Measurements from ENCODE around the gene SCN1A. TPM values are rescaled to one million over a fixed set of nuclear protein-coding genes. Genes with fewer than 3 reads are reported as not detected.
A peak's percentile ranks its signal among the peaks of the same experiment; 100 is the strongest.
"Not testable (repeated sequence)": the region's sequence is repeated elsewhere in the genome, so short reads cannot be mapped to it uniquely, and the experiment has no call there.

SCN1A gene
- total RNA-seq, 1 donor from 2014 or later, result not detected

DNA sequence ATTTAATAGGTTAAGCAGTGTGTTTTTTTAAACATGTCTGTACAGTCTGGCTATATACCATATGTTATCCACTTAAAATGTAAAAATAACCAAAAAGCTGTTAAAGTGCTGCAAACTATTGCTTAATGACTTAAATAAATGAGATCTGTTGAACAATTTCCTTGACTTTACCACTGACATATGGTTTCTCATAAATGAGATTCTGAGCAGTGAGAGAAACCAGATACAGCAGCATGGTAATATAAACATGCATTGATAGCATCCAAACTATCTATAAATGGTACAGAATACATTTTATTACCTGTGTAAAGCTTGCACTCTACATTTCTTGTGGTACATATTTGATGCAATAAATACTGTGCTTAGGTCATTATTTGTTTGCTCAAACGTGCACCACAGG lies 138.0 kb downstream of the SCN1A start:
- intact Hi-C loops (cut with micrococcal nuclease), result no loop called here
- no peaks in the 10 kb centered on the region for H3K9me3 Mint-ChIP-seq
- H3K27me3 Mint-ChIP-seq (ENCODE audit: insufficient read depth), result no peaks in the 10 kb centered on the region
- H3K4me1 Mint-ChIP-seq (ENCODE audit: low read depth), result no peaks in the 10 kb centered on the region
- DNase-seq (ENCODE audit: low spot score), result no peak
- H3K4me3 Mint-ChIP-seq, result no peak overlapping the region
- H3K36me3 Mint-ChIP-seq (ENCODE audit: low read depth), result no peaks in the 10 kb centered on the region
- no peak overlapping the region for H3K27ac Mint-ChIP-seq

DNA sequence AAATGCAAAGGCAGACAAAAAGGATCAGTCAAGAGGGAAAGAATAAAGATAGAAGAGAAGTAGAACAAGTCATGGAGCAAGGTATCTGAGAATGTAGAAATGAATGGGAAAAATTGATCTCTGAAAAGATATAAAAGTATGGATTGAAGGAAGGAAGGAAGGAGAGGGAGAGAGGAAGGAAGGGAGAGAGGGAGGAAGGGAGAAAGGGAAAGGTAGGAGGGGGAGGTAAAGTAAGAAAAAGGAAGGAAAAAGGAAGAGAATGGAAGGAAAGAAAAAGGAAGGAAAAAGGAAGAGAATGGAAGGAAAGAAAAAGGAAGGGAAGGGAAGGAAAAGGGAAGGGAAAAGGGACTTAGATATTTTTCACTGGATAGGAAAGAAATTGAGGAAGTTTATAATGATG lies 142.7 kb downstream of the SCN1A start:
- intact Hi-C loops (cut with micrococcal nuclease), result no loop called here
- H3K9me3 Mint-ChIP-seq, result no peaks in the 10 kb centered on the region
- no peaks in the 10 kb centered on the region for H3K27me3 Mint-ChIP-seq (ENCODE audit: insufficient read depth)
- no peak overlapping the region for H3K4me3 Mint-ChIP-seq
- H3K27ac Mint-ChIP-seq, result no peak overlapping the region
- H3K4me1 Mint-ChIP-seq (ENCODE audit: low read depth), result no peaks in the 10 kb centered on the region
- DNase-seq (ENCODE audit: low spot score), result no peak
- H3K36me3 Mint-ChIP-seq (ENCODE audit: low read depth), result no peaks in the 10 kb centered on the region

DNA sequence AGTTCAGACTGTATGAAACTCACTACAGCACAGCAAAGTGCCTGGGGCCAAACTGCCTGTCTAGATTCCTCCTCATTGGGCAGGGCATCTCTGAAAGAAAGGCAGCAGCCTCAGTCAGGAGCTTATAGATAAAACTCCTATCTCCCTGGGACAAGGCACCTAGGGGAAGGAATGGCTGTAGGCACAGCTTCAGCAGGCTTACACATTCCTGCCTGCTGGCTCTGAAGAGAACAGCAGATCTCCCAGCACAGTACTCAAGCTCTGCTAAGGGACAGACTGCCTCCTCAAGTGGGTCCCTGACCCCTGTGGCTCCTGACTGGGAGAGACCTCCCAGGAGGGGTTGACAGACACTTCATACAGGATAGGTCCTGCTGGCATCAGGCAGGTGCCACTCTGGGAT lies 155.7 kb downstream of the SCN1A start:
- H3K27ac Mint-ChIP-seq; H3K4me1 Mint-ChIP-seq (ENCODE audit: low read depth); H3K27me3 Mint-ChIP-seq (ENCODE audit: insufficient read depth): not testable (repeated sequence)

DNA sequence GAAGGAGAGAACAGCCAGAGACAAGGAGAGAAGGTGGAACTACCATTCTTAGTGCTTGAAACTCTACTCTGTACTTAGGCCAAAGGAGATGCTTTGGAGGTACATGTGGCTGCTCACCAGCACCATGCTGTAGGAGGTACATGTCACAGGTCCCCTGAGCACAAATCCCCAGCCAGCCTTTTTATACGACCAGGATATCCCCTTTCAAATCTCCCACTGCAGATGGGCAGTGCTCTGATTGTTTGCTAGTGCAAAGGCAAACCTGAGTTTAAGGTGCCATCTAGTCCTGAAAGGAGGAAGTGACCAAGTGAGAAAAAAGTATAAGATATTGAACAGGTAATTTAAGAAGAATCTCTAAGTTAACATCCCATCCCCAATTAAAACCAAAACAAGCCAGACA lies 157.2 kb downstream of the SCN1A start:
- no peaks in the 10 kb centered on the region for H3K9me3 Mint-ChIP-seq
- no peaks in the 10 kb centered on the region for H3K4me1 Mint-ChIP-seq (ENCODE audit: low read depth)
- no peak overlapping the region for H3K4me3 Mint-ChIP-seq
- H3K36me3 Mint-ChIP-seq (ENCODE audit: low read depth), result no peaks in the 10 kb centered on the region
- no peak for DNase-seq (ENCODE audit: low spot score)
- intact Hi-C loops (cut with micrococcal nuclease), result no loop called here
- H3K27ac Mint-ChIP-seq, result no peak overlapping the region
- H3K27me3 Mint-ChIP-seq (ENCODE audit: insufficient read depth), result peaks cover 7% of the 10 kb centered on the region

More for the DNA sequence above, 155.7 kb downstream of the SCN1A start:
- H3K9me3 Mint-ChIP-seq; DNase-seq (ENCODE audit: low spot score); H3K4me3 Mint-ChIP-seq; intact Hi-C loops (cut with micrococcal nuclease); H3K36me3 Mint-ChIP-seq (ENCODE audit: low read depth): not testable (repeated sequence)

DNA sequence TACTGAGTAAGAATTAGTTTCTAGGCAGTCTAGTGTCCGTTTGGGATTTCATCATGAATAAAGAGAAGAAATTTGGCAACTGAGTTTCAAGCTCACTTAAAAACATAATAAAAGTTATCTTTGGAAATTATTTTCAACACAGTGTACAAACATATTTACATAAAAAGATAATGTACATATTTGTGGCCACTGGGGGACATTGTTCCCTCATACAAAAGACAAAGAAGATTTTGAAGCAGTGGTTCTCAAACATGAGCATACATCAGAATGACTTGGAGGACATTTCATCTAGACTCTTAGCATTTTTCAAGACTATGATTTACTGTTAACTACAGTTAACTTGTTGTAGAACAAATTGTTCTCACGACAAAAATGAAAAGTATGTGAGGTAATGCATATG lies 158.6 kb downstream of the SCN1A start:
- no peaks in the 10 kb centered on the region for H3K36me3 Mint-ChIP-seq (ENCODE audit: low read depth)

DNA sequence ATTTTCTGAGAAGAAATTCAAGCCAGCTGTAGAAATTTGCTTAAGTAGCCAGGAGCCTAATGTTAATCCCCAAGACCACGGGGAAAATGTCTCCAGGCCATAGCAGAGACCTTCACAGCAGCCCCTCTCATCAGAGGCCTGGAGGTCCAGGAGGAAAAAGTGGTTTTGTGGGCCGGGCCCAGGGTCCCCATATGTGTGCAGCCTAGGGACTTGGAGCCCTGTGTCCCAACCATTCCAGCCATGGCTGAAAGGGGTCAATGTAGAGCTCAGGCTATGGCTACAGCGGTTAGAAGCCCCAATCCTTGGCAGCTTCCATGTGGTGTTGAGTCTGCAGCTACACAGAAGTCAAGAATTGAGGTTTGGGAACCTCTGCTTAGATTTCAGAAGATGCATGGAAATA lies 160.1 kb downstream of the SCN1A start:
- Mint-ChIP-seq H3K4me1 (ENCODE audit: low read depth) (no peaks in the 10 kb centered on the region), H3K4me3 (no peak overlapping the region), H3K9me3 (no peaks in the 10 kb centered on the region), H3K36me3 (ENCODE audit: low read depth) (no peaks in the 10 kb centered on the region), H3K27ac (no peak overlapping the region), H3K27me3 (ENCODE audit: insufficient read depth) (peaks cover 16% of the 10 kb centered on the region)
- no peak for DNase-seq (ENCODE audit: low spot score)
- intact Hi-C loops (cut with micrococcal nuclease), result no loop called here

More for the DNA sequence above, 158.6 kb downstream of the SCN1A start:
- H3K27me3 Mint-ChIP-seq (ENCODE audit: insufficient read depth), result peaks cover 10% of the 10 kb centered on the region
- no peak overlapping the region for H3K27ac Mint-ChIP-seq
- no peak for DNase-seq (ENCODE audit: low spot score)
- no peaks in the 10 kb centered on the region for H3K9me3 Mint-ChIP-seq
- no peaks in the 10 kb centered on the region for H3K4me1 Mint-ChIP-seq (ENCODE audit: low read depth)
- intact Hi-C loops (cut with micrococcal nuclease), result no loop called here
- no peak overlapping the region for H3K4me3 Mint-ChIP-seq

DNA sequence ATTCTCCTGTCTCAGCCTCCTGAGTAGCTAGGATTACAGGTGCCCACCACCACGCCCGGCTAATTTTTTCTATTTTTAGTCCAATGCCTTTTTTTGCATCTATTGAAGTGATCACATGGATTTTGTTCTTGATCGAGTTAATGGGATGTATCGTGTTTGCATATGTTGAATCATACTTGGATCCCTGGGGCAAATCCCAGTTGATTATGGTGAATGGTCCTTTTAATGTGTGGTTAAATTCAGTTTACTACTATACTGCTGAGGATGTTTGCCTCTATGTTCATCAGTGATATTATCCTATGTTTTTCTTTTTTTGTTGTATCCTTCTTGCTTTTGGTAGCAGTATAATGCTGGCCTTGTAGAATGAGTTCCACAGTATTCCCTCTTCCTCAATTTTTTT lies 166.0 kb downstream of the SCN1A start:
- no peak overlapping the region for H3K4me3 Mint-ChIP-seq
- intact Hi-C loops (cut with micrococcal nuclease), result no loop called here
- no peak overlapping the region for H3K27ac Mint-ChIP-seq
- H3K9me3 Mint-ChIP-seq, result no peaks in the 10 kb centered on the region
- DNase-seq (ENCODE audit: low spot score), result no peak
- H3K4me1 Mint-ChIP-seq (ENCODE audit: low read depth), result no peaks in the 10 kb centered on the region
- peaks cover 9% of the 10 kb centered on the region for H3K27me3 Mint-ChIP-seq (ENCODE audit: insufficient read depth)
- no peaks in the 10 kb centered on the region for H3K36me3 Mint-ChIP-seq (ENCODE audit: low read depth)

DNA sequence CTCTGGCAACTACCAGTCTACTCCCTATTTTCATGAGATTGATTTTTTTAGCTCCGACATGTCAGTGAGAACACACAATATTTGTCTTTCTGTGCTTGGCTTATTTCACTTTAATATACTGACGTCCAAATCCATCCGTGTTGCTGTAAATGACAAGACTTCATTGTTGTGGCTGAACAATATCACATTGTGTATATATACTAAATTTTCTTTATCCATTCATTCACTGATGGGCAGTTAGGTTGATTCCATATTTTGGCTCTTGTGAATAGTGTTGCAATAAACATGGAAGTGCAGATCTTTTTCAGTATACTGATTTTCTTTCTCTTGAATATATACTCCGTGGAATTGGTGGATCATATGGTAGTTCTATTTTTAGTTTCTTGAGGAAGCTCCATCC lies 168.4 kb downstream of the SCN1A start:
- Mint-ChIP-seq H3K27me3 (ENCODE audit: insufficient read depth) (peaks cover 7% of the 10 kb centered on the region), H3K27ac (no peak overlapping the region), H3K4me3 (no peak overlapping the region), H3K36me3 (ENCODE audit: low read depth) (no peaks in the 10 kb centered on the region), H3K4me1 (ENCODE audit: low read depth) (peaks cover 11% of the 10 kb centered on the region), H3K9me3 (no peaks in the 10 kb centered on the region)
- DNase-seq (ENCODE audit: low spot score), result no peak
- intact Hi-C loops (cut with micrococcal nuclease), result loop anchor here (10.0 kb wide), 1 partner anchor 415 kb away; the partner anchor contains the start of gene SCN9A

DNA sequence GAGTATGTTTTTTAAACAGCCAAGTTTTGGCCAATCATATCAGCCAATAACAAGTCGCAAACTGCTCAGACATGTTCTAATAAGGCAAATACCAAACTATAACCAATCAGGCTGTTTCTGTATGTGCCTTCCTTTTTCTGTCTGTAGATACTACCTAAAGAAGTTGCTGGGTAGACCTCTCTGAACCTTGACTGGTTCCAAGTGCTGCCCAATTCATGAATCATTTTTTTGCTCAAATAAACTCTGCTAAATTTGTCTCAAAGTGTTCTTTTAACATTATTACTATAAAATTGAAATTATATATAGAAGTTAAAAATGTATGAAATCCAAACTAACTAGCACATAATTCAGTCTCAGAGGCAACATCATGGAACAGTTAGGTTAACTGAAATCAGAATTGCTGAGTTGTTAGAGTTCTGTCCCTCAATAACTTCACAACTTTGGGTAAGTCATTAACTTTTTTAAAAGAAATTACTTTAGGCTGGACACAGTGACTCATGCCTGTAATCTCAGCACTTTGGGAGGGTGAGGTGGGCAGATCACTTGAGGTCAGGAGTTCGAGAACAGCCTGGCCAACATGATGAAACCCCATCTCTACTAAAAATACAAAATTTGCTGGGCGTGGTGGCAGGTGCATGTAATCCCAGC lies 169.4 kb downstream of the SCN1A start:
- Mint-ChIP-seq H3K27me3 (ENCODE audit: insufficient read depth) (peaks cover 3% of the 10 kb centered on the region), H3K4me3 (no peak overlapping the region), H3K36me3 (ENCODE audit: low read depth) (no peaks in the 10 kb centered on the region), H3K27ac (no peak overlapping the region), H3K9me3 (no peaks in the 10 kb centered on the region), H3K4me1 (ENCODE audit: low read depth) (peaks cover 11% of the 10 kb centered on the region)
- no peak for DNase-seq (ENCODE audit: low spot score)
- intact Hi-C loops (cut with micrococcal nuclease), result loop anchor here (10.0 kb wide), 1 partner anchor 416 kb away; the partner anchor contains the start of gene SCN9A

DNA sequence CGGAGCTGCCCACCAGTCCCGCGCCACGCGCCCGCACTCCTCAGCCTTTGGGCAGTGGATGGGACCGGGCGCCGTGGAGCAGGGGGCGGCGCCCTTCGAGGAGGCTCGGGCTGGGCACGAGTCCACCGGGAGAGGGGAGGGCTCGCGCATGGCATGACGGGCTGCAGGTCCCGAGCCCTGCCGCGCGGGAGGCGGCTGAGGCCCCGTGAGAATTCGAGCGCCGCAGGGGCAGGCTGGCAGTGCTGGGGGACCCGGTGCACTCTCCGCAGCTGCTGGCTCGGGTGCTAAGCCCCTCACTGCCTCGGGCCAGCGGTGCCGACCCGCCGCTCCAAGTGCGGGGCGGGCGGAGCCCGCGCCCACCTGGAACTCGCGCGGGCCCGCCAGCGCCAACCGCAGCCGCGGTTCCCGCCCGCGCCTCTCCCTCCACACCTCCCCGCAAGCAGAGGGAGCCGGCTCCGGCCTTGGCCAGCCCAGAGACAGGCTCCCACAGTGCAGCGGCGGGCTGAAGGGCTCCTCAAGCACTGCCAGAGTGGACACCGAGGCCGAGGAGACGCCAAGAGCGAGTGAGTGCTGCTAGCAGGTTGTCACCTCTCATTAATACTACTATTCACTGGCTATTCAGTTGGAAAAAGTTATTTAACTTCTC lies 170.7 kb downstream of the SCN1A start:
- intact Hi-C loops (cut with micrococcal nuclease), result loop anchor here (10.0 kb wide), 1 partner anchor 418 kb away; the partner anchor contains the start of gene SCN9A
- no peak overlapping the region for H3K27ac Mint-ChIP-seq

DNA sequence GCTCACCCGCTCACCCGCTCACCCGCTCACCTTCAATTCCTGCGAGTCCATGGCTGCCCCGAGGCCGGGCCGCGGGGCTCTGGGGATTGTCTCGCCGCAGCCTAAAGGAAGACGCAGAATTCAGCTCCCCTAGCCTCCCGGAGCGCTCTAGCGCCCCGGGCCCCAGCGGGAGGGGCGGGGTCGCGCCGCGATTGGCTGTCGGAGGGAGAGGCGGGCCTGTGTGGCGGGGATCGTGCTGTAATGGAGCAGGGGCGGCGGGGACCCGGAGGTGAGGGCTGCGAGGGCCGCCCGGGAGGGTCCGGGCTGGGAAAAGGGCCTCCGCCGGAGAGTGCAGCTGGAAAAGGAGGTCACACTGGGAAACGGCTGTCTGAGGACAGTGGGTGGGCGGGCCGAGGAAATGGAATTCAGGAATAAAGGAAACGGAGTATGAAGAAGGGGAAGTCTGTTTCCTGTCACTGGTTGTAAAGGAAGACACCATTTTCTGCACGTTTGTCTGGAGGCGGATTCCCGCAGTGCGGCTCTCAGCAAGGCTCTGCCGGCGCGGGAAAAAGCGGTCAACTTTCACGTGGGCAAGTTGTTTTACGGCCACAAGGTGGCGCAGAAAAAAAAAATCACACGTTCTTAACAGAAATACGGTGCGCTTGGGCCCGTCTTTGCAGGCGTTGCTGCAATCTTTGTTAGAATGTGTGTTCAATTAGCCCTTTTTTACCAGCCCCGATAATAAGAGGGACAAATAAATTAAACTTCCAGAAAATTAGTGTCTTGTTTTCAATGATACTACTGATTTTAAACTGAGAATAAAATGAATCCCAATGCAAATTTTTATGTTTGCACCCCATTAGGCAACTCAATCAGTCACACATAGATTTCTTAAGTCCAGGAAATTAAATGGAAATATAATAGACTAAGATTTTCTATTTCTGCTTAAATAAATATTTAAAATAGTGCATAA lies 173.9 kb downstream of the SCN1A start, which contains the start of gene TTC21B:
Gene TTC21B (minus strand): TSS at position 122 of the 952 bp plus-strand sequence. CDS start 71 bp downstream, at position 51.
- Mint-ChIP-seq H3K9me3 (no peaks in the 10 kb centered on the region), H3K27me3 (ENCODE audit: insufficient read depth) (no peaks in the 10 kb centered on the region), H3K36me3 (ENCODE audit: low read depth) (no peaks in the 10 kb centered on the region), H3K4me3 (peak within 1 kb of the TSS; percentile 54), H3K27ac (no peak within 1 kb of the TSS), H3K4me1 (ENCODE audit: low read depth) (peaks cover 11% of the 10 kb centered on the region)
- DNase-seq (ENCODE audit: low spot score), result peak; percentile 92
- intact Hi-C loops (cut with micrococcal nuclease), result loop anchor here (1.0 to 10.0 kb wide), 8 partner anchors 33 to 552 kb away; partner anchors contain the start of genes GALNT3, SCN1A and SCN9A

More for the DNA sequence above, 170.7 kb downstream of the SCN1A start:
- peaks cover 11% of the 10 kb centered on the region for H3K4me1 Mint-ChIP-seq (ENCODE audit: low read depth)
- H3K36me3 Mint-ChIP-seq (ENCODE audit: low read depth), result no peaks in the 10 kb centered on the region
- no peak for DNase-seq (ENCODE audit: low spot score)
- no peaks in the 10 kb centered on the region for H3K9me3 Mint-ChIP-seq
- H3K27me3 Mint-ChIP-seq (ENCODE audit: insufficient read depth), result no peaks in the 10 kb centered on the region
- H3K4me3 Mint-ChIP-seq, result no peak overlapping the region

DNA sequence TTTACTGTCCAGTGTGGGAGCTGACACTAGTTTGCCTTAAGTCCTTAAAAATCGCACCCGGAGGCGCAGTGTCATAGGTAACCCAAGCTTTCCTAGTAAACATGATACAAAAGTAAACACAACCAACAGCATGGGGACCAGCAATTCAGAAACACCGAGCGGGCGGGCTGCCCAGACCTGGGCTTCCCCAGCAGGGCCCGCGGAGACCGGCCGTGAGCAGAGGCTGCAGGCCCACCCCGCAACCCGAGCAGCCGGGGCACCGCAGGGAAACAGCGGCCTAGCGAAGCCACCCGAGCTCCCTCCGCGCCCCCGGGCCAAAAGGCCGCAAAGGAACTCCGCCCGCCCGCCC lies 174.5 kb downstream of the SCN1A start:
- peaks cover 11% of the 10 kb centered on the region for H3K4me1 Mint-ChIP-seq (ENCODE audit: low read depth)
- no peaks in the 10 kb centered on the region for H3K9me3 Mint-ChIP-seq
- no peak overlapping the region for H3K4me3 Mint-ChIP-seq
- H3K27me3 Mint-ChIP-seq (ENCODE audit: insufficient read depth), result no peaks in the 10 kb centered on the region
- intact Hi-C loops (cut with micrococcal nuclease), result loop anchor here (2.0 to 10.0 kb wide), 4 partner anchors 154 to 551 kb away; partner anchors contain the start of genes GALNT3 and SCN9A
- DNase-seq (ENCODE audit: low spot score), result no peak
- no peak overlapping the region for H3K27ac Mint-ChIP-seq
- peaks cover 2% of the 10 kb centered on the region for H3K36me3 Mint-ChIP-seq (ENCODE audit: low read depth)
